B cell (primary cell): Measurements from ENCODE around the gene EXOC3L1. TPM values are rescaled to one million over a fixed set of nuclear protein-coding genes. Genes with fewer than 3 reads are reported as not detected.

Experiments used
- ATAC-seq: fragments of 200-7000 bp; cut with Tn5 transposase; one replicate; pipeline ENCODE4 v1.10.0; 2021; ENCODE audit warnings: low read depth, mild to moderate bottlenecking, moderate number of reproducible peaks, moderate library complexity
- CTCF ChIA-PET: fragments of 350-600 bp; sonication (Branson Sonifier 250); formaldehyde crosslinking; loops from one replicate; lab custom pipeline; 2021; ENCODE audit warnings: antibody characterized with exemption, inconsistent platforms; lab: Charles Lee
- POLR2A ChIA-PET: fragments of 350-600 bp; sonication (Branson Sonifier 250); formaldehyde crosslinking; loops from one replicate; lab custom pipeline; 2021; ENCODE audit warnings: antibody characterized with exemption; lab: Charles Lee
- DNase-seq: peaks from one replicate; pipeline ENCODE4 v3.0.0; 2013
- H2AFZ ChIP-seq: 2 replicates; pipeline ENCODE4 v1.6.1; 2012; ENCODE audit warnings: mild to moderate bottlenecking, low read depth, low read length; ENCODE audit not compliant: insufficient read depth, poor library complexity, severe bottlenecking
- H3K27ac ChIP-seq, 2 donors: 1 replicate in 1 of 2; 2 replicates in 1 of 2; pipeline ENCODE4 v1.5.1; 2012 to 2013; ENCODE audit warnings: low read length in 2 of 2, mild to moderate bottlenecking in 2 of 2, moderate library complexity in 1 of 2
- H3K27me3 ChIP-seq, 4 experiments: fragments of 200-600 bp in 1 of 4; sonication (generic) in 1 of 4; replicated peaks in 1 of 4; 1 replicate in 2 of 4; 2 replicates in 2 of 4; pipeline versions ENCODE4 v1.6.1 to v1.7.0; 2013 to 2016; ENCODE audit warnings: low read length in 3 of 4, mild to moderate bottlenecking in 2 of 4, mixed read lengths in 1 of 4, moderate library complexity in 1 of 4; ENCODE audit not compliant: insufficient read depth in 4 of 4, control insufficient read depth in 3 of 4; ENCODE audit errors: control extremely low read depth in 1 of 4
- H3K36me3 ChIP-seq, 2 experiments: replicated peaks in 1 of 2; 1 replicate in 1 of 2; 2 replicates in 1 of 2; pipeline versions ENCODE4 v1.6.1 to v1.7.1; 2013; ENCODE audit warnings: low read length in 1 of 2; ENCODE audit not compliant: insufficient read depth in 2 of 2, control insufficient read depth in 1 of 2; ENCODE audit errors: control extremely low read depth in 1 of 2, extremely low read depth in 1 of 2
- H3K4me1 ChIP-seq, 2 donors: fragments of 200-600 bp in 1 of 2; sonication (generic) in 1 of 2; 1 replicate in 1 of 2; 2 replicates in 1 of 2; pipeline versions ENCODE4 v1.5.1 to v1.6.1; 2013 to 2017; ENCODE audit warnings: low read length in 2 of 2; ENCODE audit not compliant: control insufficient read depth in 2 of 2, insufficient read depth in 2 of 2
- H3K4me2 ChIP-seq: replicated peaks from 2 replicates; pipeline ENCODE3; 2012; ENCODE audit warnings: mild to moderate bottlenecking, low read depth, low read length; ENCODE audit not compliant: poor library complexity, severe bottlenecking
- H3K4me3 ChIP-seq, 5 experiments: fragments of 200-600 bp in 1 of 5; sonication (generic) in 1 of 5; 1 replicate in 3 of 5; 2 replicates in 2 of 5; pipeline versions ENCODE4 v1.5.1 to v1.7.0; 2011 to 2016; ENCODE audit warnings: low read length in 4 of 5, mild to moderate bottlenecking in 4 of 5, low read depth in 2 of 5, control low read depth in 1 of 5, moderate library complexity in 1 of 5; ENCODE audit not compliant: insufficient read depth in 1 of 5; ENCODE audit errors: control extremely low read depth in 1 of 5, extremely low read depth in 1 of 5
- H3K79me2 ChIP-seq: fragments of 200-600 bp; sonication (generic); one replicate; pipeline ENCODE4 v1.6.0; 2016; ENCODE audit warnings: low read length; ENCODE audit not compliant: control insufficient read depth, insufficient read depth
- H3K9ac ChIP-seq: fragments of 200-600 bp; sonication (generic); 2 replicates; pipeline ENCODE4 v1.6.1; 2017; ENCODE audit warnings: mild to moderate bottlenecking, low read length, moderate library complexity
- H3K9me3 ChIP-seq, 3 donors: one replicate each; pipeline versions ENCODE4 v1.6.1 to v1.7.1; 2013; ENCODE audit warnings: low read length in 2 of 3; ENCODE audit not compliant: control insufficient read depth in 2 of 3, insufficient read depth in 1 of 3; ENCODE audit errors: control extremely low read depth in 1 of 3
- H4K20me1 ChIP-seq: 2 replicates; pipeline ENCODE4 v1.6.0; 2012; ENCODE audit warnings: mild to moderate bottlenecking, low read length; ENCODE audit not compliant: insufficient read depth, control insufficient read depth, poor library complexity, severe bottlenecking
- H3K27ac Mint-ChIP-seq: one replicate; pipeline ENCODE4 v1.8.0; 2021; ENCODE audit warnings: mixed read lengths
- H3K27me3 Mint-ChIP-seq: one replicate; pipeline ENCODE4 v1.8.0; 2021; ENCODE audit warnings: mixed read lengths
- H3K4me1 Mint-ChIP-seq: one replicate; pipeline ENCODE4 v1.8.0; 2021; ENCODE audit warnings: mixed read lengths
- H3K4me3 Mint-ChIP-seq: one replicate; pipeline ENCODE4 v1.8.0; 2021; ENCODE audit warnings: mixed read lengths
- H3K9me3 Mint-ChIP-seq: one replicate; pipeline ENCODE4 v1.8.0; 2022; ENCODE audit warnings: mixed read lengths; ENCODE audit not compliant: insufficient read depth
- CTCF ChIP-seq: fragments of 200-600 bp; IDR thresholded peaks from one replicate; pipeline ENCODE4 v1.8.0; 2022; ENCODE audit warnings: antibody characterized with exemption, mild to moderate bottlenecking
- EZH2 ChIP-seq: IDR thresholded peaks from 2 replicates; pipeline ENCODE4 v1.6.1; 2012; ENCODE audit warnings: borderline replicate concordance, low read depth, mild to moderate bottlenecking, moderate library complexity, low read length; ENCODE audit not compliant: insufficient read depth, poor library complexity, severe bottlenecking
- WGBS: methylation state at CpG from one replicate; pipeline ENCODE4 v1.1.5; 2013; ENCODE audit warnings: missing lambda C conversion rate; ENCODE audit not compliant: insufficient coverage; 5-methylcytosine and 5-hydroxymethylcytosine counted together
- intact Hi-C: fragments of 100-400 bp; cut with micrococcal nuclease; formaldehyde crosslinking; loops from one replicate; pipeline ENCODE4 v1.10.0; 2022
- polyA plus RNA-seq: library from polyadenylated mRNA; depleted of rRNA; stranded (reverse); fragments of >200 nt; gene quantifications from 2 replicates; pipeline ENCODE4 v1.2.3, GENCODE V29; 2012
- total RNA-seq, 2 donors: library from RNA; stranded (reverse); fragments of 120-200 nt in 1 of 2; gene quantifications; 1 replicate in 1 of 2; 2 replicates in 1 of 2; pipeline versions ENCODE4 v1.2.3 to v1.2.4, GENCODE V29; 2013 to 2022

The EXOC3L1 gene
- total and polyA plus RNA-seq, 2 donors (not counting 1 experiment from before 2014, with no cell fraction given), result not detected

- Histone ChIP-seq H3K9ac (no peak overlapping the region), H3K27me3 (peaks cover 0 to 25% (median 7%) of the 10 kb centered on the region in 4 experiments), H3K27ac (no peak overlapping the region), H2AFZ (peak overlapping the region; percentile 9), H4K20me1 (peaks cover 51% of the 10 kb centered on the region), H3K36me3 (no peaks in the 10 kb centered on the region), H3K4me2 (peak overlapping the region; percentile 71), H3K4me1 (peaks cover 37 to 46% of the 10 kb centered on the region in 2 donors), H3K4me3 (peak overlapping the region in 2 of 5 experiments; percentile 8 to 29), H3K79me2 (no peaks in the 10 kb centered on the region), H3K9me3 (peaks cover 0 to 10% (median 0%) of the 10 kb centered on the region in 3 donors)
- peaks cover 48% of the 10 kb centered on the region for H3K4me1 Mint-ChIP-seq
- WGBS, result 56% methylated on average over 53 of the region's 61 CpGs
- no peak for ATAC-seq
- ChIA-PET POLR2A (interaction anchor here (0.5 to 1.0 kb wide), 4 partner anchors 9 to 239 kb away, joined by 3 to 9 read pairs (median 4); no protein-coding TSS in a partner anchor), CTCF (interaction anchor here (0.6 to 2.6 kb wide), 61 partner anchors 9 to 597 kb away, joined by 3 to 27 read pairs (median 4); partner anchors contain the start of genes ATP6V0D1, CBFB, CES3 and NOL3)
- no peak overlapping the region for H3K27ac Mint-ChIP-seq
- intact Hi-C loops, result loop anchor here (1.0 to 2.0 kb wide), 4 partner anchors 45 to 207 kb away; partner anchors contain the start of gene PHAF1
- peak overlapping the region; percentile 72 for H3K4me3 Mint-ChIP-seq
- peaks cover 4% of the 10 kb centered on the region for H3K27me3 Mint-ChIP-seq
- no peak for TF ChIP-seq EZH2
- no peak for TF ChIP-seq CTCF
- H3K9me3 Mint-ChIP-seq, result no peaks in the 10 kb centered on the region
- DNase-seq, result peak; percentile 35
These were observed 35.2 kb downstream of the EXOC3L1 start for GRCh38 chr16:67154578-67155294.
